HCT116 (cell line): ENCODE results near the gene GALNT17. TPM values are rescaled to one million over a fixed set of nuclear protein-coding genes. Genes with fewer than 3 reads are reported as not detected.

Experiments used
- ATAC-seq: fragments of 200-7000 bp; cut with Tn5 transposase; 2 replicates; pipeline ENCODE4 v1.9.1; 2020; ENCODE audit warnings: mild to moderate bottlenecking, moderate library complexity
- BruUV-seq: library from RNA; stranded (reverse); fragments of 400-500 nt; replicated peaks from 2 replicates; lab custom pipeline; 2021; lab: Mats Ljungman, UMichigan
- CTCF ChIA-PET: fragments of 300-600 bp; sonication (Branson Sonifier 250); formaldehyde crosslinking; loops from one replicate; lab custom pipeline; 2021; ENCODE audit warnings: antibody characterized with exemption; lab: Charles Lee
- POLR2A ChIA-PET: fragments of 300-600, 350-600 bp; sonication (Branson Sonifier 250); formaldehyde crosslinking; loops from one replicate; lab custom pipeline; 2021; ENCODE audit warnings: antibody characterized with exemption; lab: Charles Lee
- RAD21 ChIA-PET, 2 experiments: fragments of 300-600 bp; sonication (Branson Sonifier 250); formaldehyde crosslinking; loops; one replicate each; lab custom pipeline; 2023; ENCODE audit warnings: low total read pairs in 2 of 2; ENCODE audit not compliant: uncharacterized antibody in 2 of 2, unreplicated experiment in 2 of 2, low non-redundant PET in 1 of 2; lab: Charles Lee
- DNase-seq: peaks from one replicate; pipeline ENCODE4 v3.0.0-alpha.2; 2010; ENCODE audit warnings: low read depth, low spot score
- H2AFZ ChIP-seq: fragments of 200-600 bp; shearing (Covaris generic), sonication (generic); 2 replicates; pipeline ENCODE4 v1.6.1; 2017; ENCODE audit warnings: low read depth, mixed run types, mixed read lengths, antibody characterized with exemption, low read length; ENCODE audit not compliant: poor library complexity, severe bottlenecking
- H3K27ac ChIP-seq: 2 replicates; pipeline ENCODE4 v1.5.1; 2012; ENCODE audit warnings: low read depth, low read length
- H3K27me3 ChIP-seq: fragments of 200-600 bp; sonication (generic); 2 replicates; pipeline ENCODE4 v1.6.1; 2016; ENCODE audit warnings: mixed run types, low read length, mixed read lengths; ENCODE audit not compliant: insufficient read depth
- H3K36me3 ChIP-seq, 2 experiments: fragments of 200-500 bp in 1 of 2; fragments of 200-600 bp in 1 of 2; sonication (Bioruptor generic) in 1 of 2; sonication (generic) in 1 of 2; 2 replicates each; pipeline versions ENCODE4 v1.5.1 to v1.6.1; 2014 to 2016; ENCODE audit warnings: low read length in 2 of 2, inconsistent platforms in 1 of 2, mixed read lengths in 1 of 2, mixed run types in 1 of 2; ENCODE audit not compliant: insufficient read depth in 2 of 2, control insufficient read depth in 1 of 2
- H3K4me1 ChIP-seq, 2 experiments: fragments of 200-600 bp in 1 of 2; sonication (generic) in 1 of 2; 2 replicates each; pipeline versions ENCODE4 v1.5.1 to v1.6.1; 2012 to 2017; ENCODE audit warnings: low read length in 2 of 2, inconsistent platforms in 1 of 2, mild to moderate bottlenecking in 1 of 2, mixed read lengths in 1 of 2, mixed run types in 1 of 2, moderate library complexity in 1 of 2; ENCODE audit not compliant: insufficient read depth in 2 of 2, control insufficient read depth in 1 of 2
- H3K4me2 ChIP-seq: fragments of 200-600 bp; sonication (generic); 2 replicates; pipeline ENCODE4 v1.6.1; 2017; ENCODE audit warnings: mixed run types, low read length, mixed read lengths
- H3K4me3 ChIP-seq, 2 experiments: fragments of 200-600 bp in 1 of 2; sonication (generic) in 1 of 2; replicated peaks in 1 of 2; 2 replicates each; pipeline ENCODE4 v1.5.1; 2011 to 2016; ENCODE audit warnings: low read length in 2 of 2, control low read depth in 1 of 2, low read depth in 1 of 2, mild to moderate bottlenecking in 1 of 2, mixed read lengths in 1 of 2, mixed run types in 1 of 2
- H3K79me2 ChIP-seq: fragments of 200-600 bp; sonication (generic); 2 replicates; pipeline ENCODE4 v1.6.1; 2017; ENCODE audit warnings: mild to moderate bottlenecking, mixed run types, low read length, moderate library complexity, mixed read lengths; ENCODE audit not compliant: insufficient read depth
- H3K9ac ChIP-seq: fragments of 200-600 bp; sonication (generic); 2 replicates; pipeline ENCODE4 v1.6.1; 2016; ENCODE audit warnings: low read length, mixed read lengths
- H3K9me2 ChIP-seq: fragments of 200-600 bp; sonication (generic), shearing (Covaris generic); 2 replicates; pipeline ENCODE4 v1.6.1; 2017; ENCODE audit warnings: mixed run types, mild to moderate bottlenecking, moderate library complexity; ENCODE audit not compliant: insufficient read depth
- H3K9me3 ChIP-seq, 2 experiments: fragments of 200-500 bp in 1 of 2; fragments of 200-600 bp in 1 of 2; sonication (Bioruptor generic) in 1 of 2; sonication (generic) in 1 of 2; 2 replicates each; pipeline ENCODE4 v1.6.1; 2014 to 2017; ENCODE audit warnings: low read length in 2 of 2, mixed read lengths in 2 of 2, inconsistent platforms in 1 of 2, low read depth in 1 of 2, mild to moderate bottlenecking in 1 of 2, mixed run types in 1 of 2, moderate library complexity in 1 of 2; ENCODE audit not compliant: control insufficient read depth in 1 of 2, insufficient read depth in 1 of 2
- H4K20me1 ChIP-seq: fragments of 200-600 bp; sonication (generic), shearing (Covaris generic); 2 replicates; pipeline ENCODE4 v1.6.1; 2017; ENCODE audit warnings: mixed run types, mild to moderate bottlenecking, moderate library complexity; ENCODE audit not compliant: insufficient read depth
- EGR1 ChIP-seq: IDR thresholded peaks from 2 replicates; pipeline ENCODE4 v1.6.1; 2012; ENCODE audit warnings: low read depth
- EZH2 ChIP-seq: fragments of 200-600 bp; sonication (generic); IDR thresholded peaks from 2 replicates; pipeline ENCODE4 v1.6.1; 2017; ENCODE audit warnings: antibody characterized with exemption, mixed run types
- EZH2phosphoT487 ChIP-seq: fragments of 200-600 bp; IDR thresholded peaks from 2 replicates; pipeline ENCODE4 v1.6.1; 2018; ENCODE audit warnings: antibody characterized with exemption, borderline replicate concordance
- FOSL1 ChIP-seq: IDR thresholded peaks from 2 replicates; pipeline ENCODE4 v1.6.1; 2012; ENCODE audit warnings: low read depth
- RAD21 ChIP-seq: IDR thresholded peaks from 2 replicates; pipeline ENCODE4 v1.6.1; 2012; ENCODE audit warnings: low read depth, mild to moderate bottlenecking
- SIN3A ChIP-seq: IDR thresholded peaks from 2 replicates; pipeline ENCODE4 v1.6.1; 2012; ENCODE audit warnings: low read depth
- SRF ChIP-seq: IDR thresholded peaks from 2 replicates; pipeline ENCODE4 v1.6.1; 2012; ENCODE audit warnings: low read depth
- TCF7L2 ChIP-seq: IDR thresholded peaks from 2 replicates; pipeline ENCODE4 v1.7.0; 2011; ENCODE audit warnings: borderline replicate concordance, inconsistent platforms; ENCODE audit not compliant: insufficient read depth, insufficient read length; ENCODE audit errors: extremely low read depth
- YY1 ChIP-seq: IDR thresholded peaks from 2 replicates; pipeline ENCODE4 v1.6.1; 2011; ENCODE audit warnings: low read length, low read depth, moderate library complexity, mild to moderate bottlenecking; ENCODE audit not compliant: insufficient replicate concordance; ENCODE audit errors: extremely low read depth
- ZFX ChIP-seq: fragments of 450-650 bp; IDR thresholded peaks from 2 replicates; pipeline ENCODE4 v1.6.1; 2017
- ZNF274 ChIP-seq: fragments of 200-500 bp; sonication (Bioruptor generic); IDR thresholded peaks from 2 replicates; pipeline ENCODE4 v1.6.1; 2014; ENCODE audit warnings: mild to moderate bottlenecking, low read depth, low read length, inconsistent platforms
- intact Hi-C: fragments of 100-400 bp; cut with micrococcal nuclease; formaldehyde crosslinking; loops from 2 replicates; pipeline ENCODE4 v1.10.0; 2022
- total RNA-seq: library from RNA; stranded (reverse); gene quantifications from one replicate; pipeline ENCODE4 v1.2.1, GENCODE V29; 2021; ENCODE audit not compliant: unreplicated experiment

GALNT17 gene
- total RNA-seq, 1 experiment from 2014 or later, result not detected

DNA sequence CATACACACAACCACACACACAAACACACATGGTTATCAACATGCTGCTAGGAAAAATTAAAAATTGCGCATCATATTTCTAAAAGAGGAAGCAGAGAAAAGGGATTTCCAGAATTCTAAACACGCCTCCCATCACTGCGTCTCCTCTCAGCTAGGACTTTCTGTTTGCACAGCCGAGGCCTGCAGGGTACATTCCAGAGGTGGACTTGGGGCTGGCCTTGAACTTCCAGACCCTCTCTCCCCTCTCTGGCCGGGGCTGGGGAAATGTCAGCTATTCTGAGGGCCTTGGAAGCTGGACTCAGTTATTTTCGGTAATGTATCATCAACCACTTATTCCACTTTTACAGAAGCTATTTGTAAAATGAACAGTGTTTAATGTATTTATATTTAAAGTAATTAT lies 168.7 kb downstream of the GALNT17 start:
- H3K4me2 ChIP-seq, result no peak overlapping the region
- H3K4me1 ChIP-seq, result no peaks in the 10 kb centered on the region
- ChIA-PET CTCF (no interaction called here), POLR2A (no interaction called here), RAD21 (no interaction called here)
- ATAC-seq, result no peak
- peaks cover 8 to 9% of the 10 kb centered on the region in 2 experiments; a peak in 2 of 4 replicates for H3K9me3 ChIP-seq
- no peaks in the 10 kb centered on the region for H4K20me1 ChIP-seq
- H3K36me3 ChIP-seq, result no peaks in the 10 kb centered on the region
- H2AFZ ChIP-seq, result no peak overlapping the region
- no peak overlapping the region for H3K4me3 ChIP-seq
- BruUV-seq, result no TSS peak
- DNase-seq, result no peak
- H3K27me3 ChIP-seq, result no peaks in the 10 kb centered on the region
- TF ChIP-seq RAD21 (no peak), YY1 (no peak), SIN3A (no peak), ZFX (no peak), EZH2phosphoT487 (no peak), EGR1 (no peak), ZNF274 (no peak)
- intact Hi-C loops, result no loop called here
- H3K9ac ChIP-seq, result no peak overlapping the region
- no peaks in the 10 kb centered on the region for H3K9me2 ChIP-seq
- H3K27ac ChIP-seq, result no peak overlapping the region
- no peaks in the 10 kb centered on the region for H3K79me2 ChIP-seq

DNA sequence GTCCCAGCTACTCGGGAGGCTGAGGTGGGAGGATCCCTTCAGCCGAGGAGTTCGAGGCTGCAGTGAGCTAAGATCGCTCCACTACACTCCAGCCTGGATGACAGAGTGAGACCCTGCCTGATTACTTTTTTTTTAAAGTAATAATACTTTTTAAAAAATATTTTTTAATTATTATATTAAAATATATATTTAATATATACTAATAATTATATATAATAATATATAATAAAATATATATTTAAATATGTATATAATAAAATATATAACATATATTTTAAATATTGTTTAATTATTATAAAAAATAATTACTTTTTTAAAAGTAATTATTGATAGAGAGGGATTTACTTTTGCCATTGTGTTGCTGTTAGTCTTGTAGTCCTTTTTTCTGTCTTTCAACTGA lies 169.2 kb downstream of the GALNT17 start:
- H3K4me1 ChIP-seq, result no peaks in the 10 kb centered on the region
- TF ChIP-seq EZH2, result no peak
- no peak for TF ChIP-seq YY1
- no peak for TF ChIP-seq FOSL1
- no peak for TF ChIP-seq SRF
- TF ChIP-seq TCF7L2, result no peak
- no TSS peak for BruUV-seq
- ChIA-PET POLR2A (no interaction called here), RAD21 (no interaction called here), CTCF (no interaction called here)
- no peak overlapping the region for H3K27ac ChIP-seq
- H3K36me3 ChIP-seq, result no peaks in the 10 kb centered on the region
- intact Hi-C loops, result no loop called here
- no peak overlapping the region for H2AFZ ChIP-seq
- peaks cover 5 to 8% of the 10 kb centered on the region in 2 experiments; a peak in 2 of 4 replicates for H3K9me3 ChIP-seq
- H3K4me3 ChIP-seq, result no peak overlapping the region
- ATAC-seq, result no peak
- H3K79me2 ChIP-seq, result no peaks in the 10 kb centered on the region
- H3K9ac ChIP-seq, result no peak overlapping the region
- H3K27me3 ChIP-seq, result no peaks in the 10 kb centered on the region
- H3K9me2 ChIP-seq, result no peaks in the 10 kb centered on the region
- no peaks in the 10 kb centered on the region for H4K20me1 ChIP-seq
- no peak overlapping the region for H3K4me2 ChIP-seq
- DNase-seq, result no peak
